DOHH2 (cell line): ENCODE measurements around the gene CALM3.

Experiments
- CTCF ChIP-seq: fragments of 200-600 bp; sonication (generic); IDR thresholded peaks from one replicate; pipeline ENCODE4 v1.5.1; 2014; ENCODE audit warnings: antibody characterized with exemption, mild to moderate bottlenecking, low read depth, low read length; ENCODE audit not compliant: poor library complexity, severe bottlenecking
- EZH2phosphoT487 ChIP-seq: fragments of 200-600 bp; sonication (generic); IDR thresholded peaks from 2 replicates; pipeline ENCODE4 v1.6.1; 2017; ENCODE audit warnings: borderline replicate concordance, mild to moderate bottlenecking, antibody characterized with exemption, low read length, moderate library complexity, mixed read lengths

- TF ChIP-seq CTCF: no peak
- no peak for TF ChIP-seq EZH2phosphoT487
Measured at GRCh38 chr19:46587861-46588260, 13.3 kb upstream of the CALM3 start.
